Left lung (tissue), 10 donors: ENCODE data around the gene ANGEL2. TPM values are rescaled to one million over a fixed set of nuclear protein-coding genes. Genes with fewer than 3 reads are reported as not detected.

Experiments
- ATAC-seq: fragments of 200-7000 bp; cut with Tn5 transposase; one replicate; pipeline ENCODE4 v1.9.1; 2020; ENCODE audit warnings: moderate library complexity
- DNase-seq, 4 donors: peaks; one replicate each; pipeline ENCODE4 v3.0.0-alpha.2; 2013 to 2020
- H3K27ac ChIP-seq, 2 donors: fragments of 200-600 bp; sonication (generic) in 1 of 2; one replicate each; pipeline versions ENCODE4 v1.5.0 to v1.8.0; 2020 to 2021
- H3K27me3 ChIP-seq, 2 donors: fragments of 200-600 bp; sonication (generic) in 1 of 2; one replicate each; pipeline versions ENCODE4 v1.5.0 to v1.8.0; 2020 to 2021
- H3K36me3 ChIP-seq, 2 donors: fragments of 200-600 bp; sonication (generic) in 1 of 2; one replicate each; pipeline versions ENCODE4 v1.5.0 to v1.8.0; 2020 to 2021
- H3K4me1 ChIP-seq, 2 donors: fragments of 200-600 bp; one replicate each; pipeline ENCODE4 v1.8.0; 2021
- H3K4me3 ChIP-seq, 2 donors: fragments of 200-600 bp; sonication (generic) in 1 of 2; one replicate each; pipeline versions ENCODE4 v1.5.0 to v1.8.0; 2020 to 2021; ENCODE audit warnings: mild to moderate bottlenecking in 1 of 2
- H3K9me3 ChIP-seq, 2 donors: fragments of 200-600 bp; sonication (generic) in 1 of 2; one replicate each; pipeline versions ENCODE4 v1.5.0 to v1.8.0; 2020 to 2021
- CTCF ChIP-seq, 2 donors: fragments of 200-600 bp; sonication (generic) in 1 of 2; IDR thresholded peaks; one replicate each; pipeline versions ENCODE4 v1.5.0 to v1.8.0; 2021; ENCODE audit warnings: antibody characterized with exemption in 2 of 2
- intact Hi-C, 2 donors: fragments of 100-400 bp; cut with DNase I; formaldehyde crosslinking; loops; one replicate each; pipeline versions ENCODE4 v1.11.2 to v1.14.2; 2022
- polyA plus RNA-seq, 6 donors: library from polyadenylated mRNA; unstranded; fragments of 120-200 nt; gene quantifications; one replicate each; pipeline ENCODE4 v1.2.1, GENCODE V29; 2013; ENCODE audit not compliant: insufficient read length in 6 of 6
- total RNA-seq, 2 donors: library from RNA; stranded (reverse); fragmentation: NEBNext Ultra II Directional; extraction: Animal tissue kit (Norgen Biotek cat#: 25700); gene quantifications; one replicate each; pipeline ENCODE4 v1.2.1, GENCODE V29; 2021
- donor health status: DM: no; HTN: yes; CAD: no.
- donor health status: DM: no; HTN: no; CAD: no.

ANGEL2 gene
- total and polyA plus RNA-seq, 8 donors: 24.0 to 56.9 (median 44.8) TPM

GRCh38 chr1:212982430-212983152 is 33.1 kb downstream of the ANGEL2 start:
- H3K36me3 ChIP-seq: no peaks in the 10 kb centered on the region
- H3K4me1 ChIP-seq: peaks cover 0 to 11% of the 10 kb centered on the region in 2 donors
- TF ChIP-seq CTCF (IDR thresholded peaks at IDR 0.05): no peak
- no peak for DNase-seq
- intact Hi-C loops: no loop called here
- ATAC-seq: no peak
- no peak overlapping the region for H3K4me3 ChIP-seq
- H3K27ac ChIP-seq: no peak overlapping the region
- no peaks in the 10 kb centered on the region for H3K9me3 ChIP-seq
- no peaks in the 10 kb centered on the region for H3K27me3 ChIP-seq

GRCh38 chr1:212981571-212982328 is 33.9 kb downstream of the ANGEL2 start:
- ATAC-seq: peak; percentile 58
- intact Hi-C loops: no loop called here
- H3K27ac ChIP-seq: no peak overlapping the region

GRCh38 chr1:212981025-212981495 is 34.6 kb downstream of the ANGEL2 start:
- Histone ChIP-seq H3K36me3 (no peaks in the 10 kb centered on the region), H3K27ac (no peak overlapping the region), H3K4me1 (peaks cover 0 to 11% of the 10 kb centered on the region in 2 donors), H3K9me3 (no peaks in the 10 kb centered on the region), H3K4me3 (no peak overlapping the region), H3K27me3 (no peaks in the 10 kb centered on the region)
- TF ChIP-seq CTCF (IDR thresholded peaks at IDR 0.05): no peak
- intact Hi-C loops: no loop called here
- peak; percentile 75 for ATAC-seq
- DNase-seq: peak in 1 of 4 donors; percentile 24

More at GRCh38 chr1:212981571-212982328, 33.9 kb downstream of the ANGEL2 start:
- no peaks in the 10 kb centered on the region for H3K27me3 ChIP-seq
- peaks cover 0 to 11% of the 10 kb centered on the region in 2 donors for H3K4me1 ChIP-seq
- no peak overlapping the region for H3K4me3 ChIP-seq
- no peaks in the 10 kb centered on the region for H3K36me3 ChIP-seq
- DNase-seq: no peak
- no peaks in the 10 kb centered on the region for H3K9me3 ChIP-seq
- TF ChIP-seq CTCF (IDR thresholded peaks at IDR 0.05): no peak

- Histone ChIP-seq H3K27me3 (no peaks in the 10 kb centered on the region), H3K9me3 (no peaks in the 10 kb centered on the region), H3K4me3 (no peak overlapping the region), H3K4me1 (peaks cover 0 to 11% of the 10 kb centered on the region in 2 donors), H3K36me3 (no peaks in the 10 kb centered on the region), H3K27ac (no peak overlapping the region)
- no peak for DNase-seq
- intact Hi-C loops: no loop called here
- no peak for ATAC-seq
- TF ChIP-seq CTCF (IDR thresholded peaks at IDR 0.05): no peak
These were observed 35.4 kb downstream of the ANGEL2 start for GRCh38 chr1:212980123-212980785.
